HG03521 (cell line): ENCODE measurements around the gene CNTROB.

Experiments
- ATAC-seq: cut with Tn5 transposase; IDR thresholded peaks from one replicate; pipeline ENCODE4 v1.9.1; 2021; ENCODE audit warnings: mild to moderate bottlenecking, moderate library complexity; ENCODE audit not compliant: unreplicated experiment

The CNTROB gene

GRCh38 chr17:7909089-7909488 is 22.9 kb upstream of the CNTROB start:
- ATAC-seq = no peak

DNA sequence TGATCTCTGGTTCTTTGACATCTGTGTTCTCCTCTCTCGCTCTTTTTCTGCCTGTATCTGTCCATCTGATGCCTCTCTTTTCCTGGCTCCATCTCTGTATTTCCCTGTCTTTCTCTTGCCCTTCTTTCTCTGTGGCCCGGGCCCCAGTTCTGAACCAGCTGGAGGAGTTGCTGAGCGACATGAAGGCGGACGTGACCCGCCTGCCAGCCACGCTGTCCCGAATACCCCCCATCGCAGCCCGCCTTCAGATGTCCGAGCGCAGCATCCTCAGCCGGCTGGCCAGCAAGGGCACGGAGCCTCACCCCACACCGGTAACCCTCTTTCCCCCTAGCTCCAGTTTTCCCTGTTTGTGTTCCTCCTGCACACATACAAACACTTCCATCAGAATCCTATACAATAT is 21.7 kb upstream of the CNTROB start:
- ATAC-seq = no peak

GRCh38 chr17:7910711-7911110 is 21.3 kb upstream of the CNTROB start:
- ATAC-seq = no peak

DNA sequence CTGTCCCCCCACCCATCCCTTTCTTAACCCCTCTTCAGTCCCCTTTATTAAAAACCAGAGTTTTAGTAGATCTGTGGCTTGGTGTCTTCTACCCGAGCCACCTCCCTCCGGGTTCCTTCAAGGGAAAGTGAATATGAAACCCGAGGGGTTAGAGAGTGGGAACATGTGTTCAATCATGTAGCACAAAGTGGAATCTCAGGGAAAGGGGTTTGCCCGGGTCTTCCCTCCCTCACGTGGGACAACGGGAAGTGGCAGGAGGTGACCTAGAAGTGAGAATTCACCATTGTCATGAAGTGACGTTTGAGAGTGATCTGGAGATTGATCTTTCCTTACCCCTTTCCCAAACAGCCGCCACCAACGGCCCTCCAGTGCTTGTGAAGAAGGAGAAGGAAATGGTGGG is 20.9 kb upstream of the CNTROB start:
- ATAC-seq = no peak

GRCh38 chr17:7912927-7913524 is 19.0 kb upstream of the CNTROB start:
- ATAC-seq = no peak

- peak; percentile 28 for ATAC-seq
Observed at GRCh38 chr17:7915179-7915610, 16.8 kb upstream of the CNTROB start.

GRCh38 chr17:7915611-7916384 is 16.2 kb upstream of the CNTROB start, which contains the start of gene RNF227:
TSS of gene RNF227 (minus strand) at chr17:7916289. CDS start at chr17:7916195, 94 bp downstream.
- peak; percentile 73 for ATAC-seq

DNA sequence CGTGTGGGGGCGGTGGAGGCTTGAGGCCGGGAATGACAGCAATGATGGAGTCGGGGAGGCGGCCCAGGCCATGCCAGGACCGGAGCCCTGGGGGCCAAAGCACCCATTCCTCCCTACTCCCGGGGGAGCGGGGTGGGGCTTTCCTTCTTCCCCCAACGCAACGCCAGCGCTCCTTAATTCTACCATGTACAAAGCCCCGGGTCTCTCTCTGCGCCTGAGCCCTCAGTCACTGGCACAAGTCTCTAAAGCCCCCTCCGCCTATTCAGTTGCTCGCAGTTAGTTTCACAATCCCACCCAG is 15.7 kb upstream of the CNTROB start:
- ATAC-seq = no peak

DNA sequence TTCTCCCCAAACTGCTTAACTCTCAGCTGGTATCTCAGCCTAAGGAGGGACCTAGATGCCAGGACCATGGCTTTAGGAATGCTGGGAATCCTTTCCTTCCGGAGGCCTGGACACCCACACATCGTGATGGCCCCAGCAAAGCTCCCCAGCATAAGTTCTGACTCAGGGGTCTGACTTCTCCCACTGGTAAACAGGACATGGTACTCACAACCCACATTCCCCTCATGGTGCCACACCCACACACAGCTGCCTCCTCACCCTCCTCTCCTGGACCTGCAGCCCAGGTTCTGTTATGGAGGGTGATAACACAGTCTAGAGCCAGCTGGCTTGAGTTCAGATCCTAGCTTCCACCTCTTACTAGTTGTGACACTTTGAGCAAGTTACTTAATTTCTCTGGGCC is 15.2 kb upstream of the CNTROB start:
- no peak for ATAC-seq

DNA sequence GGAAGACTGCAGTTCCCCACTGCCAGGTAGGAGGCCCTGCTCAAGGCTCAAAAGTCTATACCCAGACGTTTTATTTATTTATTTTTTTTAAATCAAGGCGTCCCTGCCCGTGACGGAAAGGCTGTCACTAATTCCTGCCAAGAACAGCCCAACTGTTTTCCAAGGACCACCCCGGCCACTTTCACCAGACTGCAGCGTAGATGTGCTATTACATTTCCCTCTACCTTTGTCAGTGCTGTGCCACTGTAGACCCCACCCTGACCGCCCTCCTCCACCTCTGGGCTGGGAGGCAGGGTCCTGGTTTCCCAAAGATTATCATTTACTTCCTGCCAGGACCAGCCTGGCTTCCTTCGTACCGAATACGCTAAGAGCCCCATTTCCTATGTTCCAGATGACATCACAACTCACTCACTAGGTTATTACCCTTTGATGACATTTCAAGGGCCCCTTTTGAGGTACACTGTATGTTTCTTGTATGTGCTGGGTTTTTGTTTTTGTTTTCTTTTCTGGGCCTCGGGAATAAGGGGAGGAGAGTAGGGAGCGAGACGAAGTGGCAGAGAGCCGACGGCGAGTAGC is 9.6 kb upstream of the CNTROB start:
- ATAC-seq = no peak

DNA sequence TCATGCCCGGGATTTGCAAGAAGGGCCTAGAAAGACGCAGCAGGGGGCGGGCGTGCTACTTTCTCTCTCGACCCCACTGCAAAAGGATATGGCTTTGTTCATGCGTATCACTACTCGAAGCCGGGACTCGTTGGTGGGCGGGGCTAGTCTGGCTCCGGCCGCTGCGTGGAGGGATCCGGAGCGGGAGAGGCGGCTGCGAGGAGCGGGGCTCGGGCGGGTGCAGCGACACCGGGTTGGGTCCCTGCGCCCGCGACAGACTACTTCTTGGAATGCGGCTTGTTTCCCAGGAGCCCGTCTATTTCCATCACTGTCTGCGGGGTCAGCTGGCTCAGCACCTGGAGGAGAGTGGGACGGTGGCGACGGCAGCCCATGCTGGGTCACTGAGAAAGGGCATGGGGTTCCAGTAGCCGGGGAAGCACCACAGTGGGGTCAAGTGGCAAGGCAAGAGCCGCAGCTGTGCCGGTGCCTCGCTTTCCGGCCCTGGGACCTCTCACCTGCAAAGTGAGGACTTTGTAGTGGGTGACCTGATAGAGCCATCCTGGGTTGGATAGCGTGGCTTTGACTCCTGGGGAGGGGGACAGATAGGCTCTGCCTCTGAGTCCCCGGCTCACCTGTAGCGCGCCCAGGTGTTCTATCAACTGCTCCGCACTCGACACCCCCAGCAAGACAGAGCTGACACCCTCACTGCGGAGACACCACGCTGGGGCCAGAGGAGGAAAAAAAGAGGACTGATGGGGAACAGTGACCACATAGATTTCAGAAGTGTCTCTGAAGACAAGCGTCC is 9.0 kb upstream of the CNTROB start:
- no peak for ATAC-seq

DNA sequence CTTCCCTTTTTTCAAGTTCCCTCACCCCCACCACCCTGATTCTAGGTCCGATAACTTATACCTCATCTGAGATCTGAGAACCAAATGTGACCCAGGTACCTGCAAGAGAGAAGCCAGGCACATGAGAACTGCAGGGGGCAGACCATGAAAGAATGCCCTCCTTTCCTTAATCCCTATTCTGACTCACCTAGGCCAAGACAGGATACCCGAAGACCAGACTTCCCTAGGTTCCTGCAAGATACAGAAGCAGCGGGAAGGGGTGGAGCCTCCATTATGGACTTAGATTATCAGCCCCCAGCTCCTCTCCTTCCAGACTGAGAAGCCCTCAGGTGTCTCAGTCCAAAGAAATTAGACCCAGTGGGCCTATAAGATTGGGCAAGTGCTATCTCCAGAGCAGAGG is 4.4 kb upstream of the CNTROB start:
- no peak for ATAC-seq

DNA sequence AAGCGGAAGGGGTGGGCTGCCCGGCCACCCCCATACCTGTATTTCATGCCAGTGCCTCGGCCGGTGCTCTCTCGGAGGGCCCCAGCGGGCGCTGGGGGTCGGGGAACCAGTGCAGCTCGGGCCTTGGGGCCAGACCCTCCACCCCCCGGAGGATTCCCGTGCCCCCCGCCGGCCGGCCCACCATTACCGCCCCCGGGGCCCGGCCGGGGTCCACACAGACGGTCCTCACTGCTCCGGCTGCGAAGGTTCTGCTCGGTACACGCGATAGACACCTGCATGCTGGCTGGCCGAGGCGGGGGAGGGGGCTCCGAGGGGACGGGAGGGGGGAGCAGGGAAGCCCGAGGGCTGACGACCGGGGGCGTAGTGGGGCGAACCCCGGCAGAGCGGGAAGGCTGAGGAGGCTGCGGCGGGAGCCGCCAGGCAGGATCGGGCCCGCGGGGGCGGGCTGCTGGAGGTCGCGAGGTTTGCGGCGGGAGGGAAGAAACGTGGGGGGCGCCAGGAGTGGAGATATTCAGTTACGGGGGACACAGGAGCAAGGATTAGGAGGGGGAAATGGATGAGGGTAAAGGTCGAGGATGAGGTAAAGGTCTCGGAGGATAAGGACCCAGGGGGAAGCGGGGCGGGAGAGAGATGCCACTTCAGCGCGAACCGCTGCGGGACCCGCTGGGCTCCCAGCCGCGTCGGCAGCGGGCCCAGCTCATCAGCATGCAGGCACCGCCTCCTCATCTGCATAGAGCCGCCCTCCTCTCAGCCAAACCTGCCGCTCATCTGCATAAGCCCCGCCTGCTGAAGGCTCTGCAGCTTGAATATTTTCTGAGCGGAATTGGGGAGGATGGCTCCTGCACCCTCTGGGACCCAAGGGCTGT is 2.6 kb upstream of the CNTROB start, which contains the start of gene KCNAB3:
Gene KCNAB3, minus strand, starts transcription at position 699 of the 866 bp plus-strand sequence. Its CDS starts 421 bp downstream, at position 278.
- ATAC-seq = no peak

GRCh38 chr17:7930841-7931631 is 970 bp upstream of the CNTROB start:
- ATAC-seq = no peak

- ATAC-seq = no peak
Observed at GRCh38 chr17:7932483-7932891, 481 bp downstream of the CNTROB start.

DNA sequence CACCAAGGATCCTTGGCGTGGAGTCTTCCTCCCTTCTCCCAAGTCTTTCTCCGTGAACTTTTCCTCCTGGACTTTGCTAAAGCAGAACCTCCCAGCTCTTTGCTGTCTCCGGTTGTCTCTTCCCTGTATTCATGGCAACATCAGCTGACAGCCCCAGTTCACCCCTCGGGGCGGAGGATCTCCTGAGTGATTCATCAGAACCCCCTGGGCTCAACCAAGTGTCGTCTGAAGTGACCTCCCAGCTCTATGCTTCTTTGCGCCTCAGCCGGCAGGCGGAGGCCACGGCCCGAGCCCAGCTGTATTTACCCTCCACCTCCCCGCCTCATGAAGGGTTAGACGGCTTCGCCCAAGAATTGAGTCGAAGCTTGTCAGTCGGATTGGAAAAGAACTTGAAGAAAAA is 943 bp downstream of the CNTROB start:
- no peak for ATAC-seq

GRCh38 chr17:7935859-7936258 is 3.9 kb downstream of the CNTROB start:
- no peak for ATAC-seq

GRCh38 chr17:7940034-7940433 is 8.0 kb downstream of the CNTROB start:
- ATAC-seq = no peak

DNA sequence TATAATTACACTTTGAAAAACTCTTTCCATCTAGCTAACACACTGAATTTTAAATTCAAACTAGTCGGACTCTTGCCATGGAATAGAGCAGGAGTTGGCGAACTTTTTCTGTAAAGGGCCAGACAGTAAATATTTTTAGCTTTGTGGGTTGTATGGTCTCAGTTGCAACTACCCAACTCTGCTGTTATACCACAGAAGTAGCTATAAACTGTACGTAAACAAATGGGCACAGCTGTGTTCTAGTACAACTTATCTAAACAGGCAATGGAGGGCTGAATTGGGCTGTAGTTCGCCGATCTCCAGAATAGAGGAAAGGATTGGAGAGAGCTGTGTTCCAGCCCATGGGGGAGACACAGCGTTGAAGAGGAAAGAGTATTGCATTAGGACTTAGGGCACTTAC is 8.7 kb downstream of the CNTROB start:
- no peak for ATAC-seq

- no peak for ATAC-seq
Observed at GRCh38 chr17:7943291-7943690, 11.3 kb downstream of the CNTROB start.
